IPS-NIHi7 (cell line): ENCODE results near the gene GRID1.
"Not testable (repeated sequence)": the region's sequence is repeated elsewhere in the genome, so short reads cannot be mapped to it uniquely, and the experiment has no call there.

Experiments
- DNase-seq: peaks from one replicate; pipeline ENCODE4 v3.0.0; 2012; ENCODE audit warnings: mixed read lengths; ENCODE audit errors: extremely low spot score

Gene GRID1

DNA sequence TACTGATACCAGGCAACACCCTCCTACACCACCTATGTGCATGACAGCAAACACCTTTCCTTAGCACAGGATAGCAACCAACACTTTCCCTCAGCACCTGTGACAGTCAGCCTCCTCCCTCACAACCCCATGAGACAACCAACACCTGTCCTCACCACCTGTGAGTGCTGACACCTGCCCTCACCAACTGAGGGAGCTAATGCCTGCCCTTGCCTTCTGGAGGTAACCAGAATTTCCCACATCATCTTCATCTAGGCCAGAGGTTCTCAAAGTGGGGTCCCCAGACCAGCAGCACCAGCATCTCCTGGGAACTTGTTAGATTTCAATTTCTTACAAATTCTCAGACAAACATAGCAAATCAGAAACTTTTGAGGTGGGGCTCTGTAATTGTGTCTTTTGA, 112.5 kb downstream of the GRID1 start:
- DNase-seq: no peak

- DNase-seq: peak; percentile 51
These were observed 113.2 kb downstream of the GRID1 start for GRCh38 chr10:86253091-86254072.

DNA sequence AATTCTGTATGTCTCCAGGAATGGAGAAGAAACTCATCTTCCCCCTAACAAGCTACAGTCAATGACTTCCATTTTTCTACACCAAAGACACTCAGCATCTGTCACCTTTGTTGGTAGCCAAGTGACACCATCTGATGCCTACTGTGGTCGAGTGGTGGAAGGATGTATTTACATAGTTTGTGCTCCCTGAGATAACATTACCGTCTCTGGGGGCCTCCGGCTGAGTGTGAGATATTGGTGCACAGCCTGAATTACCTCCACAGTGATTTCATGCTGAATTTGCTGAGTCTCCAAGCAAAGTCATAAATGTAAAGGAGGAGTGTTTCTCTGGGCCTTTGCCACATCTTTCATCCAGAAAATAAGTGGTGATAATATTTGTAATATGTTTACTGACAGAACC, 114.0 kb downstream of the GRID1 start:
- no peak for DNase-seq

DNA sequence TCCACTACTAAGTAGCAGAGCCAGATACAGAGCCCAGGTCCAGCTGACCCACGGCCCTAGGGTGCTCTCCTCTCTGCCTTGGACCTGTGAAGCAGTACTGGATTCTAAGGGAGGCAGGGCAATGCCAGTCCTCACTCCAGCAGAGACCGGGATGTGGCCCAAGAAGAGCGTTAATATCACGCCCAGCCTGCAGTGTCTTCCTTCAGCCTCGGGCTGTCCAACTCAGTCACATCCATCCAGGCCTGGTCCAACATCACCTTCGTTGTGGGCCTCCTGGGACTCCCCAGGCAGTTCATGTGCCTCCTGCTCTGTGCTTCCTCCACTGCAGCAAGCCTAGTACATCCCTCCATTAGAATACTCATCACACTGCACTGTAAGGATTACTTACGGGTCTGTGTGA, 114.5 kb downstream of the GRID1 start:
- DNase-seq: no peak

GRCh38 chr10:86251426-86251825, 115.2 kb downstream of the GRID1 start:
- no peak for DNase-seq

DNA sequence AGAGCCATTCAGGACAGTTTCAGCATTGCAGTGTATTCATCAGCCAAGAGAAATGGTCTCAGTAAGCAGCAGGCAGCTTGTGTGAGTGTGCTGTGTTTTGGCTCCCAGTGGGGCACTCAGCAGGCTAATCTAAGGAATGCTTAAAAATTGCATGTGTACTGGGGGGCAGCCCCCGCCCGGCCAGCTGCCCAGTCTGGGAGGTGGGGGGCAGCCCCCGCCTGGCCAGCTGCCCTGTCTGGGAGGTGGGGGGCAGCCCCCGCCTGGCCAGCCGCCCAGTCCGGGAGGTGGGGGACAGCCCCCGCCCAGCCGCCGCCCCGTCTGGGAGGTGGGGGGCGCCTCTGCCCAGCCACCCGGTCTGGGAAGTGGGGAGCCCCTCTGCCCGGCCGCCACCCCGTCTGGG, 116.2 kb downstream of the GRID1 start:
- DNase-seq: no peak

GRCh38 chr10:86249794-86250193, 116.8 kb downstream of the GRID1 start:
- DNase-seq: no peak

DNA sequence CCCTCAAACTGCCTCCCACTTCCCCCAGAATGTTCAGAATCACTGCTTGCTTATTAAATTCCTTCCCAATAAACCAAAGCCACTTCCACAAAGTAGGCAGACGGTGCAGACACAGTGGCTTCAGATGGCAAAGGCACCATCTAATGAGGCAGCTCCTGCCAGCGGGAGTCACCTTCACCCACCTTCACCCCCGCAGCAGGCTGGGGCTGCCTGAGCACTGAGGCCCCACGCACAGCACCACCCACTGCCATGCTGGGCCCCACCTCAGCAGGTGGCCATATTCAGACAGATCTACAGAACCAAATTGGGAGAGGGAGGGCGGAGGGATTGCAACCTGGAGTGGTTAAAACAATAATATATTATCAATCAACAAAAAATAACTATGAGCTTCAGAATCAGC, 118.5 kb downstream of the GRID1 start:
- DNase-seq: no peak

DNA sequence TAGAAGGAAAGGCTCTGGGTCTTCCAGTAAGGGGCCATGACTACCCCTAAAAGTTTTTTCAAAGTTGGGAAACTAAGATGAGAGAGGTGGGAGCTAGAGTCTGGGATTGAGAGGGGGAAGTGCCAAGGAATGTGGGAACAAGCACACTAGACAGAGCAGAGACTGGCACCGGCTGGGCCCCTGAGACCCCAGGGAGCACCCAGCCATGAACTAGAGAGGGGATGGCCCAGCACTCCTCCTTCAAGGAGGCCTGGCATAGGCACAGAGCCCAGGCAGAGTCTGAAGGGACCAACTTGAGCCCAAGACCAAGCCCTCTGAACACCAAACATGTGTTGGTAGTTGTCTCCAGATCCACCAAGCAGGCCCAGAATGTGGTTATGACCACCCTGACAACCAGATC, 119.0 kb downstream of the GRID1 start:
- DNase-seq: no peak

DNA sequence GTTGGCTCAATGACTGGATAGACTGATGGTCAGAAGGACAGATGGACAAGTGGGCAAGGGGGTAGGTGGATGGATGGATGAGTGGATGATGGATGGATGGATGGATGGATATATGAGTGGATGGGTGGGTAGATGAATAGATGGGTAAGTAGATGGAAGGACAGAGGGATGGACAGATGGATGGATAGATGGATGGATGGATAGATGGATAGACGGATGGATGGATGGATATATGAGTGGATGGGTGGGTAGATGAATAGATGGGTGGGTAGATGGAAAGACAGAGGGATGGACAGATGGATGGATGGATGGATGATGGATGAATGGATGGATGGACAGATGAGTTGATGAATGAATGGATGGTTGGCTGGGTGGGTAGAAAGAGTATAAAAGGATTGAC, 119.5 kb downstream of the GRID1 start:
- no peak for DNase-seq

GRCh38 chr10:86246279-86246940, 120.2 kb downstream of the GRID1 start:
- no peak for DNase-seq

DNA sequence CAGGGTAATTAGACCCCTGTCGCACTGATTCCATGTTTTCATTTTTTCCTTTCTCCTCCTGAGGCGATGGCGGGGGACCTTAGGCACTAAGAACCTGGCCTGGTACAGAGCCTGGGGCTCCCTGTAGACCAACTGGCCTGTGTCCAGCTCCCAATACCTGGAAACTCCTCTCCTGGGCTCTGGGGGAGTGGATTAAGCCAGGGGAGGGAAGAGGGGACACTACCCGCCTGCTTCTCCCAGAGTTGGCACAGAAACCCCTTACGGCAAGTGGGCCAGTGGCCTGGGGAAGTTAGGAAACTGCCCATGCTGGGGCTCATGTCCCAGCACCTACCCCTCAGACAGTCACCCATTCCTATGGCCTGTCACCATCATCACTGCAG, 121.6 kb downstream of the GRID1 start:
- DNase-seq: no peak

DNA sequence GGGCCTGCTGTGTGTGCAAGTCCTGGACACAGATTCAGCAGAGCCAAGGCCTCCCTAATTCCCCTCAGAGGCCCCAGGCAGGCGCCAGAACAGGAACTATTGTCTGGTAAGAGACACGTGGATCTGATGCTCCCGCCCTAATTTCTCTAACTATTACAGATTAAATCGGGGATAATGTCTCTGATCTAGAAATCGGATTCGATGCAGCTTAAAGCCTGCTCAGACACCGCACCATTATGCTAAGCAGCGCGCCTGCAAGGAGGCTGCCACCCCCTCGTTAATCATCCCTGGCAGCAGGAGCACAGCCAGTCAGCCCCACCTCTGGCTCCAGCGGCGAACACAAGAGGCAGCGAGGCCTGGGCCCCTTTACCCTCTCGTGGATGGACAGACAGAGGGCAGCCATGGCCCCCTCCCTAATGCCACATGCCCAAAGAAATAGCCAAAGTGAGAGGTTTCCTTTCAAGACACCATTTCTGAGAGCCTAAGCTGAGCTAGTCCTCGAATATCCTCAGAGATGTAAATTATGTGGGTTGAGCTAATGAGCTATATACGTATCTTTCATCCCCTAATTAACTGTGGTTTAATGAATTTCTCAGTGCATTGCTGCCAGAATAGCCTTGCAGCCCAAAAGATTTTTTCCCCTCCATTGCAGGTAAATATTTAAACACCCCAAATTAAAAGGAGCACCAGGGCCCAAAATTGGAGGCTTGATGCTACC, 122.1 kb downstream of the GRID1 start:
- no peak for DNase-seq

DNA sequence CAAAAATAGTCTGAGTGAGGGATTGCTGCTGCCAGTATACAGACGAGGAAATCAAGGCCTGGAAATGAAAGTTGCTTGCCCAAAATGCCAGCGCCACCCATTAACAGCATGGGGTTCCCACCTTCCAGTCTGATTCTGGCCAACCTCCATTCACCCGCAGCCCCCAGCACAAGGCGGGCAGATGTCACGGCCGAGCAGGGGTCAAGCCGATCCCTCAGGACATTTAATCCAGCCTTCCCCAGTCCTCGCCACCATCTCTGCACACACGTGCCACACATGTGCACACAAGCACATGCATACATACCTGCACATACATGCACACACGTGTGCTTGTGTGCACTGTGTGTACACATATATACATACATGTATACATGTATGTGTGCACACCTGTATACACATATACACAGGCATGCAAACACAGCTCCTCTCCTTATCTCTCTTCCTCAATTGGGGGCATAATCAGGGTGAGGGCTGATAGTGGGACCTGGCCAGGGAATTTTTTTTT, 122.9 kb downstream of the GRID1 start:
- DNase-seq: no peak

DNA sequence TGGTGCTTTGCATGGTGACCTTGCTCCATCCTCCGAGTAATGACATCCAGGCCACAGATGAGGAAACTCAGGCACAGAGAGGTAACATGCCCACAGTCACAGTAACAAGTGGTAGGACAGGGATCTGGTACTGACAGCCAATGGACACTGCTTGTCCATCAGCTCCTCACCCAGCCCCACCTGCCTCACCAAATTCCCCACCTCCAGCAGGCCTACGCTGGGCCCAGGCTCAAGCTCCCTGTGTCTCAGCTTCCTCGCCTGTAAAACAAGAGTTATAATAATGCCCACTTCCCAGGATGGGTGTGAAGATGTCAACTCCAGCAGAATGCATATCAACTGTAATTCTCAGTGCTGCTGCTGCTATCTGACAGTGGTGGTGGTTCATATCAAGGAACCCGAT, 123.8 kb downstream of the GRID1 start:
- no peak for DNase-seq

DNA sequence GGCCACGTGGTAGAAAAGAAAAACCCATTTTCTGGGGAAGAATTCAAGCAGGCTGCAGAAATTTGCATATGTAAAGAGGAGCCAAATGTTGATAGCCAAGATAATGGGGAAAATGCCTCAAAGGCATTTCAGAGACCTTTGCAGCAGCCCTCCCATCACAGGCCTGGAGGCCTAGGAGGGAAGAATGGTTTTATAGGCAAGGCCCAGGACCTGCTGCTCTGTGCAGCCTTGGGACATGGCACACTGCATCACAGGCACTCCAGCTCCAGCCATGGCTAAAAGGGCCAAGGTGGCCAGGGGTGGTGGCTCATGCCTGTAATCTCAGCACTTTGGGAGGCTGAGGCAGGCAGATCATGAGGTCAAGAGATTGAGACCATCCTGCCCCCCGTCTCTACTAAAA, 128.5 kb downstream of the GRID1 start:
- not testable (repeated sequence) for DNase-seq

- peak; percentile 48 for DNase-seq
These were observed 131.9 kb downstream of the GRID1 start for GRCh38 chr10:86234541-86235270.

GRCh38 chr10:86234107-86234506, 132.5 kb downstream of the GRID1 start:
- no peak for DNase-seq

GRCh38 chr10:86233131-86233530, 133.5 kb downstream of the GRID1 start:
- DNase-seq: no peak

GRCh38 chr10:86232644-86233043, 134.0 kb downstream of the GRID1 start:
- DNase-seq: no peak

DNA sequence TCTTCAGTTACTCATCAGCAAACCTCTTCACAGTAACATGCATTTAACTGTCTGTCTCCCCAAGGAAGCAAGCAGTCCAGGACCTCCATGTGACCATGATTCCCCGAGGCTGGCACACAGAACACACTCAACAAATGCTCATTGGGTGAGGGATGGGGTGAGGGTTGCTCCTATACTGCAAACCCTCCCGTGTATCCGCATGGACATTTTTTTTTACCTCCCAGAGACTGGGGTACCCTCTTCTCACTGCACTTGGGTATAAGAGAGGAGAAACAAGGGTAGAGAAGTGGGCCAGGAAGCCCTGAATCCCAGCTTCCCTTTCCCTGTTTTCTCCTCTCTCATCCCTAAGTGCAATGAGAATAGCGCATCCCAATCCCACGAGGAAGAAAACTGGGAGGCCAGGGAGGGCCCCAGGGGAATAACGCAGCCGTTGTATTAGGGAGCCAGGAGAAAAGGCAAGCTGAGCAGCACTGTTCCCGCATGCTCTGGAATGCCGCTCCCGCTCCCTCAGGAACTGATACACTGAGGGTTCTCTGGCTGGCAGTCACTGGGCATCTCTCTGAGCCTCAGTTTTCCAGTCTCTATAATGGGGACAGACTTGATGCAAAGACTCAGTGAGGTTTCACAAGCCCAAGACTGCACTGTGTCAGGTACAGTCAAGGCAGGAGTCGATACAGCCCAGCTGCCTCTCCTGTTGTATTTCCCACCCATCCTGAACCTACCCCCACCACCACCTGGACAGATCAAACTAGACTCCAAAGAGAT, 134.6 kb downstream of the GRID1 start:
- DNase-seq: no peak
